ENCODE data around the gene CSTA. TPM values are rescaled to one million over a fixed set of nuclear protein-coding genes. Genes with fewer than 3 reads are reported as not detected.

Gene CSTA
- not detected for total RNA-seq

GRCh38 chr3:122324871-122325323, at the start of gene CSTA:
CSTA (plus strand) TSS chr3:122325248; CDS start chr3:122325293, 45 bp downstream.
- H3K4me3 Mint-ChIP-seq = no peak within 1 kb of the TSS
- POLR2A ChIA-PET = no interaction called here
- no peak within 1 kb of the TSS for H3K27ac Mint-ChIP-seq
- peaks cover 4% of the 10 kb centered on the region for H3K27me3 Mint-ChIP-seq
- no peaks in the 10 kb centered on the region for H3K9me3 Mint-ChIP-seq
- H3K4me1 Mint-ChIP-seq (ENCODE audit: low read depth) = peaks cover 20% of the 10 kb centered on the region
- intact Hi-C loops (cut with micrococcal nuclease) = no loop called here
- no peak for DNase-seq
- H3K36me3 Mint-ChIP-seq = no peaks in the 10 kb centered on the region
- CTCF ChIA-PET = no interaction called here

GRCh38 chr3:122281891-122282290, 43.2 kb upstream of the CSTA start:
- H3K27ac Mint-ChIP-seq = no peak overlapping the region
- CTCF ChIA-PET = no interaction called here
- no peaks in the 10 kb centered on the region for H3K9me3 Mint-ChIP-seq
- POLR2A ChIA-PET = no interaction called here
- no peaks in the 10 kb centered on the region for H3K27me3 Mint-ChIP-seq
- intact Hi-C loops (cut with micrococcal nuclease) = no loop called here
- no peak overlapping the region for H3K4me3 Mint-ChIP-seq
- H3K4me1 Mint-ChIP-seq (ENCODE audit: low read depth) = no peaks in the 10 kb centered on the region
- no peak for DNase-seq
- H3K36me3 Mint-ChIP-seq = no peaks in the 10 kb centered on the region

- H3K27ac Mint-ChIP-seq = no peak overlapping the region
- no peaks in the 10 kb centered on the region for H3K27me3 Mint-ChIP-seq
These were observed 41.1 kb upstream of the CSTA start for GRCh38 chr3:122283796-122284445.

GRCh38 chr3:122284486-122284885, 40.6 kb upstream of the CSTA start:
- ChIA-PET POLR2A (no interaction called here), CTCF (no interaction called here)
- Mint-ChIP-seq H3K27me3 (no peaks in the 10 kb centered on the region), H3K9me3 (no peaks in the 10 kb centered on the region), H3K27ac (no peak overlapping the region), H3K36me3 (no peaks in the 10 kb centered on the region), H3K4me1 (ENCODE audit: low read depth) (no peaks in the 10 kb centered on the region), H3K4me3 (no peak overlapping the region)
- intact Hi-C loops (cut with micrococcal nuclease) = no loop called here
- DNase-seq = no peak

More at GRCh38 chr3:122283796-122284445, 41.1 kb upstream of the CSTA start:
- Mint-ChIP-seq H3K4me1 (ENCODE audit: low read depth) (no peaks in the 10 kb centered on the region), H3K36me3 (no peaks in the 10 kb centered on the region), H3K4me3 (no peak overlapping the region), H3K9me3 (no peaks in the 10 kb centered on the region)
- ChIA-PET POLR2A (no interaction called here), CTCF (no interaction called here)
- no peak for DNase-seq
- intact Hi-C loops (cut with micrococcal nuclease) = no loop called here

GRCh38 chr3:122294359-122294758, 30.7 kb upstream of the CSTA start:
- no peak overlapping the region for H3K4me3 Mint-ChIP-seq
- POLR2A ChIA-PET = no interaction called here
- no peak for DNase-seq
- CTCF ChIA-PET = no interaction called here
- H3K36me3 Mint-ChIP-seq = no peaks in the 10 kb centered on the region
- no peaks in the 10 kb centered on the region for H3K27me3 Mint-ChIP-seq
- no peaks in the 10 kb centered on the region for H3K9me3 Mint-ChIP-seq
- H3K4me1 Mint-ChIP-seq (ENCODE audit: low read depth) = peaks cover 17% of the 10 kb centered on the region
- no peak overlapping the region for H3K27ac Mint-ChIP-seq
- intact Hi-C loops (cut with micrococcal nuclease) = no loop called here

GRCh38 chr3:122295266-122296062, 29.6 kb upstream of the CSTA start:
- ChIA-PET POLR2A (no interaction called here), CTCF (interaction anchor here (1.6 kb wide), 1 partner anchor 194 kb away, joined by 5 read pairs; no protein-coding TSS in a partner anchor)
- intact Hi-C loops (cut with micrococcal nuclease) = loop anchor here (5.0 kb wide), 1 partner anchor 382 kb away; no protein-coding TSS in a partner anchor
- peaks cover 5% of the 10 kb centered on the region for H3K9me3 Mint-ChIP-seq
- H3K36me3 Mint-ChIP-seq = no peaks in the 10 kb centered on the region
- no peak overlapping the region for H3K4me3 Mint-ChIP-seq
- no peak overlapping the region for H3K27ac Mint-ChIP-seq
- DNase-seq = no peak
- no peaks in the 10 kb centered on the region for H3K27me3 Mint-ChIP-seq
- peaks cover 18% of the 10 kb centered on the region for H3K4me1 Mint-ChIP-seq (ENCODE audit: low read depth)

GRCh38 chr3:122298239-122298638, 26.8 kb upstream of the CSTA start:
- Mint-ChIP-seq H3K27me3 (no peaks in the 10 kb centered on the region), H3K4me1 (ENCODE audit: low read depth) (peaks cover 18% of the 10 kb centered on the region), H3K36me3 (no peaks in the 10 kb centered on the region), H3K9me3 (peaks cover 6% of the 10 kb centered on the region), H3K4me3 (no peak overlapping the region), H3K27ac (peak overlapping the region; percentile 15)
- CTCF ChIA-PET = no interaction called here
- intact Hi-C loops (cut with micrococcal nuclease) = loop anchor here (2.0 to 5.0 kb wide), 3 partner anchors 39 to 379 kb away; no protein-coding TSS in a partner anchor
- DNase-seq = peak; percentile 50
- POLR2A ChIA-PET = no interaction called here

GRCh38 chr3:122299215-122299614, 25.8 kb upstream of the CSTA start:
- Mint-ChIP-seq H3K36me3 (no peaks in the 10 kb centered on the region), H3K4me1 (ENCODE audit: low read depth) (peaks cover 18% of the 10 kb centered on the region), H3K27me3 (no peaks in the 10 kb centered on the region), H3K9me3 (peaks cover 6% of the 10 kb centered on the region), H3K4me3 (no peak overlapping the region), H3K27ac (no peak overlapping the region)
- no peak for DNase-seq
- ChIA-PET POLR2A (interaction anchor here (0.6 to 1.6 kb wide), 3 partner anchors 150 to 198 kb away, joined by 3 to 6 read pairs (median 3); no protein-coding TSS in a partner anchor), CTCF (interaction anchor here (0.6 to 2.0 kb wide), 12 partner anchors 13 to 753 kb away, joined by 3 to 12 read pairs (median 4); partner anchors contain the start of gene POLQ)
- intact Hi-C loops (cut with micrococcal nuclease) = loop anchor here (2.0 to 5.0 kb wide), 3 partner anchors 40 to 378 kb away; no protein-coding TSS in a partner anchor

- POLR2A ChIA-PET = interaction anchor here (0.6 to 1.6 kb wide), 2 partner anchors 8 to 199 kb away, joined by 5 to 6 read pairs; no protein-coding TSS in a partner anchor
- Mint-ChIP-seq H3K9me3 (peaks cover 6% of the 10 kb centered on the region), H3K36me3 (no peaks in the 10 kb centered on the region), H3K4me1 (ENCODE audit: low read depth) (peaks cover 18% of the 10 kb centered on the region), H3K4me3 (no peak overlapping the region), H3K27me3 (no peaks in the 10 kb centered on the region), H3K27ac (no peak overlapping the region)
- CTCF ChIA-PET = interaction anchor here (0.6 to 2.0 kb wide), 14 partner anchors 13 to 753 kb away, joined by 3 to 12 read pairs (median 4); partner anchors contain the start of gene POLQ
- intact Hi-C loops (cut with micrococcal nuclease) = loop anchor here (1.0 to 5.0 kb wide), 5 partner anchors 41 to 754 kb away; no protein-coding TSS in a partner anchor
- no peak for DNase-seq
These were observed 25.1 kb upstream of the CSTA start for GRCh38 chr3:122299872-122300460.

GRCh38 chr3:122301063-122301462, 24.0 kb upstream of the CSTA start:
- intact Hi-C loops (cut with micrococcal nuclease) = no loop called here
- POLR2A ChIA-PET = no interaction called here

GRCh38 chr3:122305818-122306621, 19.0 kb upstream of the CSTA start:
- CTCF ChIA-PET = interaction anchor here (0.9 to 2.3 kb wide), 3 partner anchors 43 to 204 kb away, joined by 3 to 12 read pairs (median 4); no protein-coding TSS in a partner anchor
- Mint-ChIP-seq H3K27me3 (no peaks in the 10 kb centered on the region), H3K27ac (no peak overlapping the region), H3K4me3 (no peak overlapping the region), H3K4me1 (ENCODE audit: low read depth) (no peaks in the 10 kb centered on the region), H3K9me3 (no peaks in the 10 kb centered on the region), H3K36me3 (no peaks in the 10 kb centered on the region)
- intact Hi-C loops (cut with micrococcal nuclease) = loop anchor here (1.0 kb wide), 1 partner anchor 50 kb away; no protein-coding TSS in a partner anchor
- POLR2A ChIA-PET = no interaction called here
- peak; percentile 20 for DNase-seq

More at GRCh38 chr3:122301063-122301462, 24.0 kb upstream of the CSTA start:
- peaks cover 18% of the 10 kb centered on the region for H3K4me1 Mint-ChIP-seq (ENCODE audit: low read depth)
- no peaks in the 10 kb centered on the region for H3K27me3 Mint-ChIP-seq
- H3K9me3 Mint-ChIP-seq = peaks cover 6% of the 10 kb centered on the region
- no peak overlapping the region for H3K27ac Mint-ChIP-seq
- H3K36me3 Mint-ChIP-seq = no peaks in the 10 kb centered on the region
- CTCF ChIA-PET = interaction anchor here (0.6 to 0.9 kb wide), 3 partner anchors 12 to 1233 kb away, joined by 3 to 5 read pairs (median 3); no protein-coding TSS in a partner anchor
- H3K4me3 Mint-ChIP-seq = no peak overlapping the region
- DNase-seq = no peak

All from activated CD4-positive, alpha-beta memory T cell treated with anti-CD3 and anti-CD28 coated beads for 36 hours (primary cell).